K562 (cell line): ENCODE results near the gene SAMD10. TPM values are rescaled to one million over a fixed set of nuclear protein-coding genes. Genes with fewer than 3 reads are reported as not detected.
A peak's percentile ranks its signal among the peaks of the same experiment; 100 is the strongest.

ENCODE experiments used
- ATAC-seq: fragments of 200-7000 bp; cut with Tn5 transposase; 3 replicates; pipeline ENCODE4 v1.9.1; 2020; ENCODE audit warnings: moderate library complexity
- BruUV-seq: library from RNA; stranded (reverse); fragments of 400-500 nt; replicated peaks from 2 replicates; lab custom pipeline; 2021; lab: Mats Ljungman, UMichigan
- CTCF ChIA-PET: fragments of 300-600 bp; formaldehyde crosslinking; extraction: SDS; loops from one replicate; lab custom pipeline; 2021; ENCODE audit warnings: low intra/inter-chr PET ratio; lab: Yijun Ruan, JAX
- POLR2A ChIA-PET: fragments of 300-600, 350-650 bp; sonication (Branson Sonifier 250); formaldehyde crosslinking; extraction: SDS; loops from one replicate; lab custom pipeline; 2021; ENCODE audit warnings: antibody characterized with exemption, inconsistent platforms; lab: Yijun Ruan, JAX
- DNase-seq, 4 experiments: peaks; one replicate each; pipeline versions ENCODE4 v3.0.0 to v3.0.0-alpha.2; 2011 to 2018; ENCODE audit warnings: low spot score in 3 of 4, mixed read lengths in 3 of 4; ENCODE audit errors: extremely low read depth in 1 of 4
- FAIRE-seq: peaks from 2 replicates; lab custom pipeline; 2011; peaks lifted over from hg19 to GRCh38; lab: Jason Lieb, UNC
- H2AFZ ChIP-seq: 2 replicates; pipeline ENCODE4 v1.6.0; 2011; ENCODE audit warnings: low read depth, low read length, control low read depth, inconsistent platforms
- H3K27ac ChIP-seq: fragments of 200-600 bp; 3 replicates; pipeline ENCODE4 v1.8.0; 2011; ENCODE audit warnings: low read depth, mild to moderate bottlenecking, control low read depth, inconsistent platforms, low read length, moderate library complexity, mixed read lengths; ENCODE audit errors: extremely low read depth
- H3K27me3 ChIP-seq, 2 experiments: fragments of 300-600 bp in 1 of 2; 2 replicates in 1 of 2; 3 replicates in 1 of 2; pipeline versions ENCODE4 v1.6.0 to v1.8.0; 2011; ENCODE audit warnings: inconsistent platforms in 2 of 2, low read length in 2 of 2, mild to moderate bottlenecking in 1 of 2, mixed read lengths in 1 of 2, moderate library complexity in 1 of 2; ENCODE audit not compliant: control insufficient read depth in 2 of 2, insufficient read depth in 2 of 2
- H3K36me3 ChIP-seq: fragments of 300-600 bp; 3 replicates; pipeline ENCODE4 v1.8.0; 2011; ENCODE audit warnings: mild to moderate bottlenecking, low read length, inconsistent platforms; ENCODE audit not compliant: control insufficient read depth, insufficient read depth
- H3K4me1 ChIP-seq, 2 experiments: fragments of 200-600 bp in 1 of 2; replicated peaks in 1 of 2; 2 replicates in 1 of 2; 3 replicates in 1 of 2; pipeline versions ENCODE4 v1.5.1 to v1.8.0; 2011; ENCODE audit warnings: inconsistent platforms in 2 of 2, low read length in 2 of 2, mild to moderate bottlenecking in 1 of 2, mixed read lengths in 1 of 2, moderate library complexity in 1 of 2; ENCODE audit not compliant: control insufficient read depth in 2 of 2, insufficient read depth in 2 of 2
- H3K4me2 ChIP-seq: 2 replicates; pipeline ENCODE4 v1.6.1; 2011; ENCODE audit warnings: low read length, control low read depth, inconsistent platforms, mixed read lengths; ENCODE audit not compliant: insufficient read depth
- H3K4me3 ChIP-seq: fragments of 200-600 bp; sonication (generic), shearing (Covaris generic); 2 replicates; pipeline ENCODE4 v1.5.1; 2016; ENCODE audit warnings: control low read depth, inconsistent platforms
- H3K79me2 ChIP-seq: fragments of 200-600 bp; 3 replicates; pipeline ENCODE4 v1.8.0; 2011; ENCODE audit warnings: low read length, inconsistent platforms; ENCODE audit not compliant: control insufficient read depth, insufficient read depth
- H3K9ac ChIP-seq, 2 experiments: 2 replicates each; pipeline versions ENCODE4 v1.6.0 to v1.6.1; 2011; ENCODE audit warnings: low read depth in 2 of 2, low read length in 2 of 2, control low read depth in 1 of 2, inconsistent platforms in 1 of 2, mild to moderate bottlenecking in 1 of 2, mixed read lengths in 1 of 2; ENCODE audit not compliant: insufficient read depth in 1 of 2
- H3K9me1 ChIP-seq: one replicate; pipeline ENCODE4 v1.6.0; 2011; ENCODE audit warnings: inconsistent platforms, mild to moderate bottlenecking, low read length, moderate library complexity; ENCODE audit not compliant: control insufficient read depth, insufficient read depth
- H3K9me3 ChIP-seq: replicated peaks from 2 replicates; pipeline ENCODE4 v1.5.1; 2011; ENCODE audit warnings: low read depth, low read length, inconsistent platforms; ENCODE audit not compliant: control insufficient read depth, insufficient read depth
- H4K20me1 ChIP-seq: replicated peaks from 2 replicates; pipeline ENCODE4 v1.6.1; 2011; ENCODE audit warnings: low read length, inconsistent platforms, mixed read lengths; ENCODE audit not compliant: control insufficient read depth, insufficient read depth
- EZH2 ChIP-seq: IDR thresholded peaks from 2 replicates; pipeline ENCODE4 v1.6.1; 2012; ENCODE audit warnings: low read depth, mild to moderate bottlenecking, inconsistent platforms, low read length, borderline replicate concordance
- FIP1L1 ChIP-seq: fragments of 200-400 bp; formaldehyde crosslinking; IDR thresholded peaks from 2 replicates; pipeline ENCODE4 v1.6.1; 2018; ENCODE audit warnings: mild to moderate bottlenecking, low read depth, low read length; ENCODE audit not compliant: poor library complexity, severe bottlenecking
- GTF2F1 ChIP-seq: IDR thresholded peaks from 2 replicates; pipeline ENCODE4 v1.6.1; 2011; ENCODE audit warnings: low read depth, low read length, improper control_type of control experiment
- POLR2G ChIP-seq: fragments of 200-400 bp; formaldehyde crosslinking; IDR thresholded peaks from 2 replicates; pipeline ENCODE4 v1.6.1; 2017; ENCODE audit warnings: low read depth, mild to moderate bottlenecking, antibody characterized with exemption, low read length, moderate library complexity
- POU5F1 ChIP-seq: fragments of 150-350 bp; IDR thresholded peaks from 2 replicates; pipeline ENCODE4 v1.6.1; 2014; ENCODE audit warnings: borderline replicate concordance, low read length, low read depth, mild to moderate bottlenecking; ENCODE audit not compliant: partially characterized antibody
- RBM22 ChIP-seq: fragments of 200-400 bp; formaldehyde crosslinking; IDR thresholded peaks from 2 replicates; pipeline ENCODE4 v1.6.1; 2018; ENCODE audit warnings: low read length, low read depth; ENCODE audit not compliant: poor library complexity, severe bottlenecking
- U2AF2 ChIP-seq: fragments of 200-400 bp; formaldehyde crosslinking; optimal IDR thresholded peaks from 2 replicates; pipeline ENCODE3; 2017; ENCODE audit warnings: low read depth, mild to moderate bottlenecking, low read length
- WGBS: fragments of 100-300 bp; shearing (Covaris generic); methylation state at CpG from one replicate; pipeline ENCODE4 v1.1.6; 2016; ENCODE audit warnings: low coverage, mixed read lengths; ENCODE audit not compliant: insufficient coverage; ENCODE audit errors: missing lambda C conversion rate; 5-methylcytosine and 5-hydroxymethylcytosine counted together
- in situ Hi-C: fragments of 300-500 bp; cut with MboI; formaldehyde crosslinking; loops from 4 replicates; pipeline ENCODE4 v1.15.0; 2018; ENCODE audit warnings: inconsistent platforms, mixed read lengths
- intact Hi-C: fragments of 100-400 bp; cut with micrococcal nuclease; formaldehyde crosslinking; loops from 2 replicates; pipeline ENCODE4 v1.14.2; 2022
- polyA plus RNA-seq, 8 experiments: library from polyadenylated mRNA; depleted of rRNA in 4 of 8; stranded (reverse) in 5 of 8; unstranded in 3 of 8; fragments of >200 nt; fragmentation: Nextera tagmentation in 2 of 8; fragmentation: Illumina TruSeq in 1 of 8; extraction: Ambion mirVana in 2 of 8; extraction: Trizol in 1 of 8; gene quantifications; 2 replicates each; pipeline versions ENCODE4 v1.2.1 to v1.2.3, GENCODE V29; 2011 to 2014; ENCODE audit warnings: inconsistent platforms in 1 of 8, missing spikeins in 1 of 8
- total RNA-seq, 7 experiments: library from RNA; depleted of rRNA in 6 of 7; stranded (reverse); fragments of >200 nt in 6 of 7; fragmentation: Illumina TruSeq in 2 of 7; extraction: Trizol in 2 of 7; gene quantifications; 2 replicates each; pipeline versions ENCODE4 v1.2.1 to v1.2.3, GENCODE V29; 2011 to 2021; ENCODE audit warnings: low replicate concordance in 1 of 7

SAMD10 gene
- total and polyA plus RNA-seq, 9 of the 15 experiments (the other 6 are each of a cell fraction or from before 2014, with no cell fraction given): 0.37 to 15.2 (median 4.8) TPM

- no peak for ATAC-seq
- in situ Hi-C loops: no loop called here
- Histone ChIP-seq H3K9me1 (peaks cover 10% of the 10 kb centered on the region), H3K4me2 (no peak overlapping the region)
- ChIA-PET CTCF (no interaction called here), POLR2A (no interaction called here)
- TF ChIP-seq RBM22 (peak; percentile 78), POU5F1 (no peak), POLR2G (peak; percentile 57)
- TF ChIP-seq, all 486 proteins: peak for 2
- DNase-seq (no peak), FAIRE-seq (no peak)
- H3K9ac ChIP-seq: peak overlapping the region in 1 of 2 experiments; percentile 48; a peak in 1 of 4 replicates
- H3K36me3 ChIP-seq: peaks cover 72% of the 10 kb centered on the region; the same call in 2 of the 3 replicates
- peaks cover 45% of the 10 kb centered on the region for H3K79me2 ChIP-seq
- H3K4me3 ChIP-seq: no peak overlapping the region
- H3K27ac ChIP-seq: no peak overlapping the region
- no peaks in the 10 kb centered on the region for H3K27me3 ChIP-seq
- intact Hi-C loops: no loop called here
- H4K20me1 ChIP-seq: peaks cover 49% of the 10 kb centered on the region
- no TSS peak for BruUV-seq
- H3K4me1 ChIP-seq: peaks cover 16 to 85% of the 10 kb centered on the region in 2 experiments
- no peak overlapping the region for H2AFZ ChIP-seq
- WGBS: 96% methylated on average over 30 of the region's 35 CpGs
- no peaks in the 10 kb centered on the region for H3K9me3 ChIP-seq
These were observed 35.1 kb downstream of the SAMD10 start for GRCh38 chr20:63944078-63944941.

DNA sequence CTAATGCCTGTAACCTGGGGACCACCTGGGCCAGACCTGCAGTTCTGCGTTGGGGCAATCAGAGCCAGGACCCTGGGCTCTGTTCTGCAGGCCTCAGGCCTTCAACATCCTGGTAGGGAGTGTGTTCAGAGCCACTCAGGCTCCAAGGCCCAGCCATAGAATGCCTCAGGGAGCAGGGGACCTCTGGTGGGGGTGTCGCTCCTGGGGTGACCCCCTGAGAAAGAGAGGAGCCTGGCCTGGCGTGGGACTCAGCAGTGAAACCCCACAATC is 35.7 kb downstream of the SAMD10 start:
- TF ChIP-seq GTF2F1: no peak
- TF ChIP-seq U2AF2: no peak
- no peak for TF ChIP-seq EZH2
- no peak for TF ChIP-seq FIP1L1
- TF ChIP-seq, all 486 proteins: peak for 0
- 96% methylated on average over 3 of the region's 3 CpGs for WGBS
- CTCF ChIA-PET: no interaction called here
- Histone ChIP-seq H3K4me2 (no peak overlapping the region), H3K79me2 (peaks cover 41% of the 10 kb centered on the region), H3K9me1 (peaks cover 5% of the 10 kb centered on the region), H3K9ac (peak overlapping the region in 1 of 2 experiments; percentile 85; a peak in 1 of 4 replicates), H3K27ac (no peak overlapping the region), H2AFZ (no peak overlapping the region), H3K4me1 (peaks cover 11 to 85% of the 10 kb centered on the region in 2 experiments; a peak in 4 of 5 replicates), H4K20me1 (peaks cover 44% of the 10 kb centered on the region), H3K4me3 (no peak overlapping the region), H3K9me3 (no peaks in the 10 kb centered on the region; the same call in 1 of the 2 replicates), H3K36me3 (peaks cover 77% of the 10 kb centered on the region; the same call in 2 of the 3 replicates), H3K27me3 (no peaks in the 10 kb centered on the region)
- no peak for DNase-seq
- no peak for ATAC-seq
- intact Hi-C loops: no loop called here
- no peak for FAIRE-seq
- BruUV-seq: no TSS peak
- POLR2A ChIA-PET: no interaction called here
- in situ Hi-C loops: no loop called here
